HG02610 (cell line): Measurements from ENCODE around the gene SVEP1.
A peak's percentile ranks its signal among the peaks of the same experiment; 100 is the strongest.
"Not testable (repeated sequence)": the region's sequence is repeated elsewhere in the genome, so short reads cannot be mapped to it uniquely, and the experiment has no call there.

Experiments used
- ATAC-seq: cut with Tn5 transposase; IDR thresholded peaks from one replicate; pipeline ENCODE4 v1.9.1; 2021; ENCODE audit warnings: mild to moderate bottlenecking, moderate library complexity; ENCODE audit not compliant: unreplicated experiment

SVEP1 gene

DNA sequence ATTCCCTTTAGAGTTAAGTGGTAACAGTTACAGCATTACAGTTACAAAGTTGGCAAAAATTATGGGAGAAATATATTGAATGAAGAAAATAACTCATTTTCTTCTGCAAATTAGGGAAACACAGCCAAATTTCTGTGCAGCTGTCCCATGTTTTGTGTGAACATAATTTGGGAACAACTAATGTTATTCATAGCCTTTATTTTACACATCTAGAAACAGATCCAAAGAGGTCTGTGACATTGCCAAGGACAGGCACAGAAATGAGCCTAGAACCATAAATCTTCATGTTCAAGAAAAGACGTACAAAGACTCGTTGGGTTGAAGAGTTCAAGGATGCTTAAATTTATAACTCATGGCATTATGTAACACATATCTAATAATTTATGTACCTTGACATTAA, 127.8 kb downstream of the SVEP1 start:
- ATAC-seq, result no peak

DNA sequence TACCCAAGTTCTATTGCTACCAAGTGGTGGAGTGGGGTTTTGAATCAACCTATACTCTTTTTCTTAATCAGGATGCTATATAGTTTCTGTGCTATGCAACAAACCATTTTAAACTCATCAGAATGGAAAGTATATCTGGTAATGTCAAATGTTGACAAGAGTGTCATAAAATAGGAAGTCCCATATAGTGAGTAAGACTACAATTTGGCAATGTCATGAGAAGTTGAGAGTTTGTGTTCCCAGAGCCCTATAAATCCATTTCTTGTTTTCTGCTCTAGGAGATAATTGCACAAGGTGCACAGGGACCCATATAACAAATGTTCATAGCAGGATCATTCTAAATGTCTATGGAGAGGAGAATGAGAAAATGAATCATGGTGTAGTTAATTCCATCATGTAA, 132.1 kb downstream of the SVEP1 start:
- ATAC-seq, result no peak

DNA sequence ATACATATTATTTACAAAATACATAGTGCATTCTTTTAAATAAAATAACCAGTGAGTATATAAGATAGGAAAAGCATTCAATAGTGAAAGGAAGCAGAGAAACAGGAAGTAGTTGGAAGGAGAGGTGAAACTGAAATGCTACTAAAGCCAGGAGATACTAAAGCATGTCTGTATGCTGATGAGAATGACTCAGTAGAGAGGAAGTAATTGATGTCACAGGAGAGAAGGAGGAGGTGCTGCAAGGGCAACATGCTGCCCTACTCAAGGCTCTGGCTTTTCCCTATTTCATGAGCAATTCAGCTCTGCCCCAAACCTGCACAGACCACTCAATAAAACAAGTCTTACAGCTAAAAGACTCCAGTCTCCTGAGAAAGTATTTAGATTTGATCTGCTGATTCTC, 133.4 kb downstream of the SVEP1 start:
- no peak for ATAC-seq

DNA sequence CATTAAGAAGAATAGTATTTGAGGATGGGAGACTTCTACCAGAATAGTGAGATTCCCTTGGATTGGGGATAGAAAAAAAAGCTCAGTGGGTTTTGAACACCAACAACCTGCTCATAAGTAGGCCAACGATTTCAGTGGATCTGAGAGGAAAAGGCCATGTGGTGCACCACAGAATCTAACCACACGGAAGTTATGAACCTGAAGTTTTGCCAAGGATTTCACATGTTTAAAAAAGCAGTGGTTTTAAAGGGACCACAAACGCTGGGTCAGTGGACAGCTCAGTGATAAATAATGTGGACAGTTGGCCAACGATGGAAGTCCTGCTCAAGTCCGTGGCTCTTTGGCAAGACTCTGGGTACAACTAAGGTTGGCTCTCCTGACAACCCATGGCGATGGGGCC, 134.6 kb downstream of the SVEP1 start:
- no peak for ATAC-seq

DNA sequence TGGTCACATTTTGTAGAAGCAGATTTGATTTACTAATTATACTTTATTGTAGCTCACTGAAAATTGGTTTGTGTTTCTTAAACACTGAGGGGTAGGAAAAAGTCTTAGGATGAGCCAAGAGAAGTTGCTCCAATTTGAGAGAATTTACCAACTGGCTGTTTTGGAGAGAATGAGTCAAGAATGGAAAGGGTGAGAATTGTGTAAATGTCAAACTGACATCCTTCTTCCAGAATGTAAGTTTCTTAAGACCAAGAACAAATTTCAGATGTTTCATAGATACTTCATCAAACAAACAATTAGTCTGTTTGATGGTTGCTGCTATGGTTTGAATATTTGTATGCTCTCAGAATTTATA, 135.7 kb downstream of the SVEP1 start:
- ATAC-seq, result no peak

DNA sequence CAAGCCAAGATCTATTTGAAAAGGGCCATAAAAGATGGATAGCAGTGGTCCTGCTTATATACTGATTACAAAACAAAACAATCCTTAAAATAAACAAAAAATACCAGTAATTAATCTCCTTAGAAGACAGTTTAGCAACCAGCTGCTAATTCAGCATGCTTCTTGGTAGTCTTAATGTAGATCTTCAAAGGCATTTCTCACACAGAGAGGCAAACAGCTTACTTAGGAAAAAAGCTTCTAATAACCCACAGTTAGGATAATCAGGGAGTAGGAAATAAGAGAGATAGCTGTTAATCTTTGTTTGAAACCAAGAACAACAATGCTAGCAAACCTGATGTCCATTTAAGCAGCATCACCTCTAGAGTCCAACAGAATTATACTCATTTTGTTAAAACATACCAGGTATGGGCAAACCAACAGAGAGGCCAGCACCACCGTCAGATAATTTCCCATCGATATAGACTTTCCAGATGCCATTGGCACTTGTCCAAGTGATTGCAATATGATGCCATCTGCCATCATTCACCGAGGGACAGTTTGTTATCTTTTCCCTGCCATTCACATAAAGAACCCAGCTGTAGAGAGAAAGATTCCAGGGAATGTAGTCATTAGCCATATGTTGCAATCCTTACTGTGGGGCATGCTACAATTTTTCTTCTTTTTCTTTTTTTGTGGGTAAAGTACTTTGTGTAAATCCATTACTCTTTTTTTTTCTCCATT, 136.2 kb downstream of the SVEP1 start:
- no peak for ATAC-seq

DNA sequence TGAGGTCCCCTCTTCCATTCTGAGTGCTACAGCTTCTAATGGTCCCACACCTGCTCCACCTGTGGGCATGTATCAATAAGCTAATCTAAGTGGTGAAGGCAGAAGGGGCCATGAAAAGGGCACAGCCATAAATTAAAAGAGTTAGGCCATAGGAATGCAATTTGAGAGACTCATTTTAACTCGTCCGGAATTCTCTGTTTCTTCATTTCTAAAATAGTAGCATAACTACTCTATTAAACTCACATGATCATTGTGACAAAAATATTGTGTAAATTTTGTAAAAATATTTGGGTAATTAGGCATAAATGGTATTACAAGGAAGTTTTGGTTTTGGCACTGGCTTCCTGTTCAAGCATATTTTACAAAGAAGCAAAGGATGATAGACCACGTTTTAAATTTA, 138.7 kb downstream of the SVEP1 start:
- no peak for ATAC-seq

DNA sequence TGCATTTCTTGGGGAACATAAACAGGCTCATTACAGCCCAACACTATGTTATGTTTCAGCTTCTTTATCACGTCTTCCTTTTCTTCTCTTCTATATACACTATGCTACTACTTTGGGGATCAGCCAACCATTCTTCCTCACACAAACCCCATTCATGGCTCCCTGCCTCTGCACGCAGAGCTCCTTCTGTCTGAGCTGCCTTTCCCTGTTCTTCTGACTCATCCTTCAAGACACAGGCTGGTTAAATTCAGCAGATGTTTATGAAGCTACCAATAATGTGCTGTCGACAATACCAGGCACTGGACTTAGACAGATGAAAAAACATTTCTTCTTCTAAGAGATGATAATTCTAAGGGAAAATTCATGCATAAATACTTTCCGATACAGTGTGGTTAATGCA, 139.4 kb downstream of the SVEP1 start:
- ATAC-seq, result no peak

DNA sequence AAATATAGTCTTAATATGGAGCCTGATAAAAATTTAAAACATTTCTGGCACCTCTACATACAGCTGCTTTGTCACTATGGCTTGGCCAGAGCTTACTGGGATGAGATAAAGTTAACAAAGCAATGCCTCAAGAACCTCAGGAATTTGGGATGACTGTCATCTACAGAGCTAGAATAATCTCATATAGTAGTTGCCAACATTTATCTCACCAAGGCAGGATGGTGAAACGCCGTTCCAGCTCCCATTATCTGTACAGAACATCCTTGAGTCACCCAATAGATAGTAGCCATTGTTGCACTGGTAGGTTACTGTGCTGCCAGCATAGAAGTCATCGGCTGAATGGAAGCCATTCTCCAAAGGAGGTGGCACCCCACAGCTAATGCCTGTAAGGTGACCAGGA, 147.3 kb downstream of the SVEP1 start:
- ATAC-seq, result no peak

DNA sequence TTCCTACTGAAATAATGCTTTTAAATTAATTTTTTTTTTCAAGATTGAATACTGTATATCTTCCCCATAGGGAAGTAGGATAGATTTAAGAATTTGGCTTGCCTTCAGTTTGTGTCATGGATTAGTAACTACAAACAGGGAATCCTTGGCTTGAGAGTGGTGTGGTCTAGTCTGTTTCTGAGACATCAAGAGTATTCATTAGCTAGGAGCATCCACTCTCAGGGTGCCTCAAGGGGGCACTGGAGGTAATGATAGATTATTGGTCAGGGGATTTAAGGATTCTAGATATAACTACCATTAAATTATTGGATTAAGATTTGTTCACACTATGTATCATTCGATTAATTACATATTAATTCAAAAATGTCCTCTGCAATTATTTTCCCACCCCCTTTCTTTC, 150.1 kb downstream of the SVEP1 start:
- ATAC-seq, result no peak

DNA sequence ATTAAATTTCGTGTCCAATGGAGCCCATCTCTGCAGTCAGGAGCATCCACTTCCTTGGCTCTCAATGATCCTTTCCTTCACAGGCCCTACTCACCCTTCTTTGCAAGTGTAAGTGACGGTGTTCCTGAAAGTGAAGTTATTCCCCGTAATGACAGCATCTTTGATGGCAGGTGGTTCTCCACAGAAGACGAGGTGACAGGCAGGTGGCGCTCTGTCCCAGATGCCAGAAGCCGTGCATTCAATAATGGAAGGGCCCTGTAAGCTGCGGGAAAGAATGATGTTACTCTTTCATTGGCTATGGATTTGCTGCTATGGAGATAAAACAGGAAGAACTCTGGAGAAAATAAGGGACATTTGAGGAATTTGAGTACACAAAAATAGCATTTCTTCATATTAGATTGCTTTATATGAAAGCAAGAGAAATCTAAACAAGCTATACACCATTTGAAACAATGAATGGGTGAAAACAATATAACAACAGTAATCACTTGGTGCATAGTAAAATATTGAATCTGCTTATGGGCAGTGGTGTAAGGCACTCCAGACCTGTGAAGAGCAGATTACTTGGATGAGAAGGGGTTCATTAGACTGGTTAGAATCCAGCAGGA, 151.9 kb downstream of the SVEP1 start:
- ATAC-seq, result peak; percentile 59

DNA sequence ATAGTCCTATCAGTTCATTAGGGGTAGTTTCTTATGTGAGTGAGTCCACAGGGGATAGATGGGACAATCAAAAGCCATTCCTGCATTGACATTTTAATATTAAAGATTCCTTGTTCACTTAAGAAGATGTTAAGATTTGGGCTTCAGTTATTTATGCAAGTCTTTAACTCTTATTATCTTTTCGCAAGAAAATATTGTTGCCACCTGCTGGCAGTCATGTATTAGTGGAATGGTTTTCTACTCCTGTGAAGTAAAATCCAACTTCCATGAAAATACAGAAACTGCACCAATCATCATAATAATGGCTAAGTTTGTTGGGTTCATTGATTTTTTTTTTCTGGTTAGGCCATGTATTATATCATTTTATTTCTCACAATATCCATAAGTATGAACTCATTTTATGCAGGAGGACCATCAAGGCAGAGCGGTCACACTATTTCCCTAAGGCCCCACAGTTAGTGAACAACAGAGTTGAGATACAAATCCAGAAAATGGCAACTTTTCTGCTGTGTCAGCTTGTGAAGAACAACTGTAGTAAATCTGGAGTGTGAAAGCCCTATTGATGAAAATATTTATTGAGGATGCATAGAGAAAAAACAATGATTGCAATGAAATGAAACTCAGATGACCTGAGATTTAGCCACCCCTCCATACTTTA, 153.4 kb downstream of the SVEP1 start:
- ATAC-seq, result no peak

DNA sequence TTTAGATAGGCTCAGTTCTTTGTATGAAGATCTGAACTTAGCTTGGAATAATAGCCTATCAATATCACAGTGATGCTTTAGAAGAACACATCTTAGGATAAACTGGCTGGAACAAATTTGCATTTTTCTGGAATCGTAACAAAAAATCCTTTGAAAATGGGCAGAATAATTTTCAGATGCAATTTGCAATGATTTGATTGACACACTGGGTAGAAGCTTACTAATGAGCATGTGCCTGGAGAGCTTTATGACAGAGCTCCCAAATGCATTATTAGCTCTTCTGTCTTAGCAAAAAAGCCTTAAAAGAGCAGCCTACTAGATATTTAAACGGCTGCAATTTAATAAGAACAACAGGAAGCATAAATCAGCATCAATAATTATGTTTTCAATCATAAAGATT, 165.1 kb downstream of the SVEP1 start:
- ATAC-seq, result no peak

DNA sequence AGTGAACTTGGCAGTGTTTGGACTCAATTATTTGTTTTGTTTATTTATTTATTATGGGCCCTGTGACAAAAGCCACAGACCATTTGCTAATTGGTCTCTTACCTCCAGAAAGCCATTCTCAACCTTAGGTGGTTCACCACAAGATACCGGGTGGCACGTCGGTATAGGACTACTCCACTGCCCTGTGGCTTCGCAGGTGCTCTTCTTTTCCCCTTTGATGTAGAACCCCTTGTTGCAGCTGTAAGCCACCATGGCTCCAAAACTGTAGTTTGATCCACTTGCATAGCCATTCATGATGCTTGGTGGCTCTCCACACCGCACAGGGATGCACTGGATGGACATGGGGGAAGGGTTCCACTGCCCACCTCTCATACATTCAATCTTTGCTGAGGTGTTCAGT, 168.6 kb downstream of the SVEP1 start:
- no peak for ATAC-seq

DNA sequence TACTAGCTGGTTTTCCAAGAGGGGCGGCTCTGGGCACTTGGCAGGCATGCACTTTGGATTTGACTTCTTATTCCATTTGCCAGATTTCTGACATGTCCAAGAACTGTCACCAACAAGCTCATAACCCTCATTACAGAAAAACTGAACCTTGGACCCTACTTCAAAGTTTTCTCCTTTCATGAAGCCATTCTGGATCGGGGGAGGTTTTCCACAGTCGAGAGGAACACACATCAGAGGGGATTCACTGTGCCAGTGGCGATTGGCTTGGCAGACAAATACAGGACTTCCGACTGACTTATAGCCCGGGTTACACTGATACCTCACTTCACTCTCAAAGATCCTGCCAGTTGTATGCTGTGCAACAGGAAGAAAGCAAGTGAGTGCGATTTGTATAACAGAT, 170.9 kb downstream of the SVEP1 start:
- no peak for ATAC-seq

DNA sequence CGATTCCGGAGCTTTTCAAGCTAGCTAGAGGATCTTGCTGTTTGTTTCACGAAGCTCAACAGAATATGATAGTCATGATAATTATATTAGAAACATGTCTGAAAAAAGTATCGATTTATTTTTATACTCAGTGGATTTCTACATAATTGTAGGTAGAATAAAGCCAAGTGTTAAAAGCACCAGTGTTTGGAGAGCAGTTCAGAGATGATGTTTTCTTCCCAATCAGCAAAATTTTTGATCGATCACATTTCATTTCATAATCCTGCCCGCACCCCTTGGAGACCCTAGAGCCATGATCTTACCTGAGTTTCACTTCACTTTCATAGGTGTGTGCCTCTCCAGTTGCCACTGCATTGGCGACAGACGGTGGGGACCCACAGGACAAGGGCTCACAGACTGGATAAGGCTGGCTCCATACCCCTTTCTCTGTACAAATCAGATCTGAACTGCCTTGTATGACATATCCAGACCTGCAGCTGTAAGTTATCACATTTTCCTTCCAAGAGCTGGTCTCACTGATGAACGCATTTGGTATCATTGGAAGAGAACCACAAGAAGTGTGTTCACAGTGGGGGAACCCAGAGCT, 173.6 kb downstream of the SVEP1 start:
- no peak for ATAC-seq

DNA sequence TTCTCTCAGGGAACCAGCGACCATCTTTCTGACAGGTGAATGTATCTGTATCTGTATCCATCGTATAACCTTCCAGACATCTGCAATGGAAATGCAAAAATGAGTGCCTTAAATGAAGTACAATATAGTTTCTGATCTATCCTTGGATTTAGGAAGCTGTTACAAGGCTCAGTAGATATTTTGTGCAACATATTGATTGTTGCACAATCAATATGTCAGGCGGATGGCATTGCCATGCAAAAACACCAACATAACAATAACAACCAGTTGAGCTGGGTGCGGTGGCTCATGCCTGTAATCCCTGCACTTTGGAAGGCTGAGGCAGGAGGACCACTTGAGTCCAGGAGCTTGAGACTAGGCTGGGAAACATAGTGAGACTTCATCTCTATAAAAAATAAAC, 175.1 kb downstream of the SVEP1 start:
- ATAC-seq, result no peak

DNA sequence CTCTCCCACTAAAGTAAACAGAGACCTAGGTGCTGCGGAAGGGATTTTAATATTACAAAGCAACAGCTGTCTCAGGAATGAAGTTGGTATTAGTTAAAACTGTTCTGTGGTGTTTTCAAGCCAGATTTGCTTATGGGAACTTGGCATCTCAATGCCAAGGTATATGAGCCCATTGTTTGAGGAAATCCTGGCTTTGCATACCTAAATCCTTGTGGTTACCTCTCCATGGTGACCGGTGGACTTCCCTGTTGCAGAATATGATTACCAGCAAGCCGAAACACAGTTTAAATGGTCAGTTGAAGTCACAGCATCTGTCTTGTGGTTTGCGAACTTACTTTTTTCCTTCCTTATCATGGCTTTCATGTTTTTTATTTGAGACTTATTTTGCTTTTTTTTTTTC, 179.6 kb downstream of the SVEP1 start:
- no peak for ATAC-seq

DNA sequence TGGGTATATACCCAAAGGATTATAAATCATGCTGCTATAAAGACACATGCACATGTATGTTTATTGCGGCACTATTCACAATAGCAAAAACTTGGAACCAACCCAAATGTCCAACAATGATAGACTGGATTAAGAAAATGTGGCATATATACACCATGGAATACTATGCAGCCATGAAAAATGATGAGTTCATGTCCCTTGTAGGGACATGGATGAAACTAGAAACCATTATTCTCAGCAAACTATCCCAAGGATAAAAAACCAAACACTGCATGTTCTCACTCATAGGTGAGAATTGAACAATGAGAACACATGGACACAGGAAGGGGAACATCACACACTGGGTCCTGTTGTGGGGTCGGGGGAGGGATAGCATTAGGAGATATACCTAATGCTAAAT, 180.5 kb downstream of the SVEP1 start:
- not testable (repeated sequence) for ATAC-seq

DNA sequence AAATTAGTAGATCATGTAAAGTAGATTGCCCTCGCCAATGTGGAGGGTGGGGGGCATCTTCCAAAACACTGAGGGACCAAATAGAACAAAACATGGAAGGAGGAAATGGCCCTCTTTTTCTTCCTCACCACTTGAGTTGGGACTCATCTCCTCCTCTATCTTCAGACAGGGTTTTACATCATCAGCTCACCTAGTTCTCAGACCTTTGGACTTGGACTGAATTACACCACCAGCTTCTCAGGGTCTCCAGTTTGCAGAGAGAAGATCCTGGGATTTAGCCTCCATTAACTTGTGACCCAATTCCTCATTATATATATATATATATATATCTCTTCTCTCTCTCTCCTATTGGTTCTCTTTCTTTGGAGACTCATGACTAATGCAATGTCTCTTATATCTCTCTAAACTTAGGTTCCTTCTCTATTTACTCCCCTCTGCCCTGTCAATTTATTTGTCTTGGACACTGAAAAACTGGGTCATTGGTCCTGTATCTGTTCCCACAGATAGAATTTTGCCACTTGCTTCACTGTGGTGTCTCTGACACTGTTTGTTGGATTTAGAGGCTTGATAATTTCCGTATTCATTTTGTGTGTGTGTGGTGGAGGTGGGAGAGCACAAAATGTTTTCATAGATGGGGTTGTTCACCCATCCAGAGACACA, 187.6 kb downstream of the SVEP1 start:
- ATAC-seq, result no peak

DNA sequence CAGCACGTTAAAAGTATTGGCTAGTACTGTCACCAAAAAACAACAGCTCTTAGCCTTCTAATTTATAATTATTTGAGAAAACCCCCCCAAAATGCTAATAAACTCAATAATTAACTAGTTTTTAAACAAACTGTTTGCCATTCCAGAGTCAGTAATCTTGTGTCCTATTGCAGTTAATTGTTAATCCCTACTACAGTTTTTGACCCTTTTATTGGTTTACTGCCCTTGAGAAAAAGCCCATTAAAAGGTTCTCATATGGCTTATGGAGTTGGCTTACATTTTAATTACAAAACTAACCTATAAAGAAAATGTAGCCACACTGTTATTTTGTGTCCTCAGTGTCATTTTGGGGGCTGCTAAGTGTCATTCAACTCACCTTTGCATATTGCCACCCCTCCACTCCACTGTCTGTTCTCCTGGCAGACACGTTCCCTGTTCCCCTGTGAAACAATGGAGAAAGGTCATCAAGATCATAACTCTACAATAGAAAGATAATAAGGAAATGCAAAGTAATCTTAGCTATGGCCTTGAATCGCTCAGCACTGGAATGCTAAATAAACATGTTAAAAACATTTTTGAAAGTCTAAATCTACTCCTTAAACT, 190.3 kb downstream of the SVEP1 start:
- ATAC-seq, result no peak
